Fibroblast of lung (primary cell): Measurements from ENCODE around the gene CDX1.

Source experiments
- EZH2 ChIP-seq: IDR thresholded peaks from 2 replicates; pipeline ENCODE4 v1.5.1; 2012; ENCODE audit warnings: low read length, control low read depth, mild to moderate bottlenecking; ENCODE audit errors: missing control alignments
- TF ChIP-seq, protein P1 (sequence below), 2 donors: IDR thresholded peaks in 1 of 2; conservative IDR thresholded peaks in 1 of 2; 1 replicate in 1 of 2; 2 replicates in 1 of 2; pipeline ENCODE4 v1.5.1; 2011 to 2012; ENCODE audit warnings: low read length in 2 of 2, control low read depth in 1 of 2, inconsistent platforms in 1 of 2, low read depth in 1 of 2, mild to moderate bottlenecking in 1 of 2

DNA sequence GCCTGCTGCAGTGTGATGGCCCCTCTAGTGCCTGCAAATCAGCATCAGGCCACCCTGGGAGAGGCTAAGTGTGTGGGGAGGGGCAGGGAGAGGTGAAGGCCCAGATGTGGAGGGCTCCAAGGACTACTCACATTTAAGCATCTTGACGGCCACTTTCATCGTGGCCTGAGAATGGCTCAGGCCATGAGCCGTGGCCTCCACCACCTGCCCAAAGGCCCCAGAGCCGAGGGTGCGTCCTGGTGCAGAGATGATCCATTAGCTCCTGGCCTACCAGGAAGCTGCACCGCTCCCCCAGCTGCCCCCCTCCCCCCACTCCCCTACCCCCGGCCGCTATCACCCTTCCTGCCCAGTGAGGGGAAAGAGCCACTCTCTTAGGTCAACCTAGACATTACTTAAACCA is 42.0 kb upstream of the CDX1 start:
- TF ChIP-seq, protein P1, sequence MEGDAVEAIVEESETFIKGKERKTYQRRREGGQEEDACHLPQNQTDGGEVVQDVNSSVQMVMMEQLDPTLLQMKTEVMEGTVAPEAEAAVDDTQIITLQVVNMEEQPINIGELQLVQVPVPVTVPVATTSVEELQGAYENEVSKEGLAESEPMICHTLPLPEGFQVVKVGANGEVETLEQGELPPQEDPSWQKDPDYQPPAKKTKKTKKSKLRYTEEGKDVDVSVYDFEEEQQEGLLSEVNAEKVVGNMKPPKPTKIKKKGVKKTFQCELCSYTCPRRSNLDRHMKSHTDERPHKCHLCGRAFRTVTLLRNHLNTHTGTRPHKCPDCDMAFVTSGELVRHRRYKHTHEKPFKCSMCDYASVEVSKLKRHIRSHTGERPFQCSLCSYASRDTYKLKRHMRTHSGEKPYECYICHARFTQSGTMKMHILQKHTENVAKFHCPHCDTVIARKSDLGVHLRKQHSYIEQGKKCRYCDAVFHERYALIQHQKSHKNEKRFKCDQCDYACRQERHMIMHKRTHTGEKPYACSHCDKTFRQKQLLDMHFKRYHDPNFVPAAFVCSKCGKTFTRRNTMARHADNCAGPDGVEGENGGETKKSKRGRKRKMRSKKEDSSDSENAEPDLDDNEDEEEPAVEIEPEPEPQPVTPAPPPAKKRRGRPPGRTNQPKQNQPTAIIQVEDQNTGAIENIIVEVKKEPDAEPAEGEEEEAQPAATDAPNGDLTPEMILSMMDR (conservative IDR thresholded peaks at IDR 0.05 in 1 of 2, IDR thresholded peaks at IDR 0.05 in 1 of 2; ENCODE audit: low read depth in 1 of 2, low read length in 2 of 2), result no peak
- no peak for TF ChIP-seq EZH2
